ENCODE results near the gene MAL.

MAL gene

DNA sequence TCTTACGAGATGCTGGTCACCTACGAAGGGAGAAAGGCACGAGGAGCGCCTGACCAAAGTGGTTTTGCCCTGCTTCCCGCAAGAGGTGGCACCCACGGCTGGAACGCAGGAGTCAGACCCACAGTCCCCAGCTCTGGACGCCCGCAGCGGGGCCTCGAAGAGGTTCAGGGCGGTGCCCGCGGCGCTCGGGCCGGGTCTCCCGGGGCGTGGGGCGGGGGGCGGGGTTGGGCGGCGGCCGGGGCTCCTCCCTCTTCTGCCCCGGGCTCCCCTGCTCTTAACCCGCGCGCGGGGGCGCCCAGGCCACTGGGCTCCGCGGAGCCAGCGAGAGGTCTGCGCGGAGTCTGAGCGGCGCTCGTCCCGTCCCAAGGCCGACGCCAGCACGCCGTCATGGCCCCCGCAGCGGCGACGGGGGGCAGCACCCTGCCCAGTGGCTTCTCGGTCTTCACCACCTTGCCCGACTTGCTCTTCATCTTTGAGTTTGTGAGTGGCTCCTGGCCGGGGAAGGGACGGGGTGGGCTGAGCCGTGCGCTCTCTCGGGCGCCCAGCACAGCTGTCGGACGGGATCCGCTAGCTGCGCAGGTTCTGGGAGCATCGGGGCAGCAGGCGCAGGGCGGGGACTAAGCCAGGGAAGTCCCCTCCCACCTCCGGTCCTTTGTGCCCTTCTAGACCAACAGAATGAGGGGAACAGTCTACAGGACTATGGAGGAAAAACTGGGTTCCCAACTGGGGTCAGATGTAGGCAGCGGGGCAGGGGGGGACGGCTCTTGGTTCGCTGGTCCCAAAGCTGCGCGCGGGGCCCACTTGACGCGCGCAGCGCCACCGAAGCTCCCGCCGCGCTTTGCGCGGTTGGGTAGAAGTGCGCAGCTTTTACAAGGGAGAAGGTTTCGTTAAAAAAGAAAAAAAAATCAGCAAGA, at the start of gene MAL:
Gene MAL (plus strand): TSS at position 303 of the 914 bp plus-strand sequence. CDS start 85 bp downstream, at position 388.
- Mint-ChIP-seq H3K4me1 (ENCODE audit: low read depth) (peaks cover 63% of the 10 kb centered on the region), H3K27me3 (peaks cover 20% of the 10 kb centered on the region), H3K4me3 (peak within 1 kb of the TSS; percentile 93), H3K36me3 (ENCODE audit: low read depth) (no peaks in the 10 kb centered on the region), H3K27ac (peak within 1 kb of the TSS; percentile 82), H3K9me3 (no peaks in the 10 kb centered on the region)

DNA sequence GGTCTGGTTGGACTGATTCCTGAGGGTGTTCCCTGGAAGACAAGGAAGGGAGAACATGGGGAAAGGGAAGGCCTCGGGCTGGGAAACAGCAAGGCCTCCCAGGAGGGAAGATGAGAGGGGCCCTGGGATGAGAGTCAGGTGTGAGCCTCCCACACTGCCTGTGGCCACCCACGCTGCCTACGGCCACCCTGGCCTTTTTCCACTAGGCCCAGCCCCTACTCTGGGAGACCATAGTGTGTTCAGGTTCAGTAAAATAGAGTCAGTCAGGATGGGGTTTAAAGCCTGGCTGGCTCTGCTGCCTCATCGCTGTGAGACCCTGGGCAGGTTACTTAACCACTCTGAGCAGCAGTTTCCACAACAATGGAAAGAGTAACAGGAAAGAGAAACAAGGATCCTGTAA, 47.7 kb upstream of the MAL start:
- H3K9me3 Mint-ChIP-seq, result no peaks in the 10 kb centered on the region
- no peak overlapping the region for H3K27ac Mint-ChIP-seq
- H3K27me3 Mint-ChIP-seq, result peaks cover 7% of the 10 kb centered on the region
- H3K4me3 Mint-ChIP-seq, result no peak overlapping the region
- no peaks in the 10 kb centered on the region for H3K4me1 Mint-ChIP-seq (ENCODE audit: low read depth)
- H3K36me3 Mint-ChIP-seq (ENCODE audit: low read depth), result no peaks in the 10 kb centered on the region

DNA sequence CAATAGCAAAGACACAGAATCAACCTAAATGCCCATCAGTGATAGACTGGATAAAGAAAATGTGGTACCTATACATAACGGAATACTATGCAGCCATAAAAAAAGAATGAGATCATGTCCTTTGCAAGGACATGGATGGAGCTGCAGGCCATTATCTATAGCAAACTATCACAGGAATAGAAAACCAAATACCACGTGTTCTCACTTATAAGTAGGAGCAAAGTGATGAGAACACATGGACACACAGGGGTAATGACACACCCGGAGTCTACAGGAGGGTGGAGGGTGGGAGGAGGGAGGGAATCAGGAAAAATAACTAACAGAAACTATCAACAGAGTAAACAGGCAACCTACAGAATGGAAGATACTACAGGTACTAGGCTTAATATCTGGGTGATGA, 46.6 kb upstream of the MAL start:
- H3K9me3 Mint-ChIP-seq, result no peaks in the 10 kb centered on the region
- no peak overlapping the region for H3K4me3 Mint-ChIP-seq
- peaks cover 7% of the 10 kb centered on the region for H3K27me3 Mint-ChIP-seq
- H3K27ac Mint-ChIP-seq, result no peak overlapping the region
- no peaks in the 10 kb centered on the region for H3K36me3 Mint-ChIP-seq (ENCODE audit: low read depth)
- no peaks in the 10 kb centered on the region for H3K4me1 Mint-ChIP-seq (ENCODE audit: low read depth)

DNA sequence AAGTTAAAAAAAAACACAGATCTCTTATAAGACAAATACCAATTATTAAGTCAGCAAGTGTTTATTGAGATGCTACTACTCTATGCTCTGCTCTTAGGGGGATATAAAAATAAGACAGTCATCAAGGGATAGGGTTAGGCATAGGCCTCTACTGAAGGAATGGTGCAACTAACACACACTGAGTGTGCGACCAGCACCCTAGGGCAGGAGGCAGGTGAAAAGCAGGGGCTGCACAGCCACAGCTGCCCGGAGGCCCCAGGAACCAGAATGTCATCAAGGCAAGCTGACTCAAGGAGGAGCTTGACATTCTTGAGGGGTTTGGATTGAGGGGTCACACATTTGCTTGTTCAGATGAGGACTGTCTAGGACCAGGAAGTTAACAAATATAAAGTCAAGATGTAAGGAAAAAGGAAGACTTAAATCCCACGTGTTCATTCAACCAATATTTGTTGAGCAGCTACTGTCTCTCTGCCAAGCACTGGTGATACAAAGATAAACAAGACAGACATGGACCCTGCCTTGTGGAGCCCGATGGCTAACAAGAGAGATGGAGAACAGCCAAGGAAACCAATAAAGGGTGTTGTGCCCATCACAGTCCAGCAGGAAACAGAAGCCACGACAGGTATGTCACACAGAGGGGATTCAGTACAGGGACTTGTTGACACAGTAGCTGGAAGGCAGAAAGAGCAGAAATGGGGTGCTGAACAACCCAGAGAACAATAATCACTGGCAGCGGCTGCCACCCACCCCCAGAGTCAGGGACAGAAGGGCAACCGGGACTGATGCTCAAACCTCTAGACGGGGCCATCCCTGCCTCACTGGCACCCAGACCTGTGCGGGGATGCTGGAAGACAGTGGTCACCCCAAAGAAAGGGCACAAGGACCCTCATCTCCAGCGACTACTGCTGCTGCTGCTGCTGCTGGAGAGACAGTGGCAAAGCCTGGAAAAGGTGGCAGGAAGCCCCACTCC, 45.8 kb upstream of the MAL start:
- Mint-ChIP-seq H3K27me3 (peaks cover 13% of the 10 kb centered on the region), H3K9me3 (no peaks in the 10 kb centered on the region), H3K4me1 (ENCODE audit: low read depth) (no peaks in the 10 kb centered on the region), H3K27ac (no peak overlapping the region), H3K4me3 (no peak overlapping the region), H3K36me3 (ENCODE audit: low read depth) (no peaks in the 10 kb centered on the region)

DNA sequence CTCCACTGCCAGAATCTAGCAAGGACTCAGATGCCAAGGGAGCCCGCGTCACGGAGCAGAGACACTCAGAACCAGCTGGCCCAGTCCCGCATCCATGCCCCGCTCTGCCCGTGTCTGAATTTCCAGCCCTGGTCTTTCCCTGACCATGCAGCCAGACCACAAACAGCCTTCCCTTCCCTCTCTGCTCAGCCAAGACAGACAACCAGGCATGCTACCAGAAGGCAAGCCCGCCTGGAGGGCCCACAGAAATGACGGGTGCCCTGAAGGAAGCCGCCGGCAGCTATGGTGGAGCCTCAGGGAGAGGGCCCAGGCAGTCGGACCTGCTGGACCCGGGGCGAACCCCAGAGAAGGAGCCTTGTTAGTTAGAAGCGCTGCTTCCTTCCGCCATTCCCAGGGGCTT, 45.1 kb upstream of the MAL start:
- Mint-ChIP-seq H3K4me1 (ENCODE audit: low read depth) (no peaks in the 10 kb centered on the region), H3K27ac (no peak overlapping the region), H3K27me3 (peaks cover 17% of the 10 kb centered on the region), H3K36me3 (ENCODE audit: low read depth) (no peaks in the 10 kb centered on the region), H3K9me3 (no peaks in the 10 kb centered on the region), H3K4me3 (no peak overlapping the region)

DNA sequence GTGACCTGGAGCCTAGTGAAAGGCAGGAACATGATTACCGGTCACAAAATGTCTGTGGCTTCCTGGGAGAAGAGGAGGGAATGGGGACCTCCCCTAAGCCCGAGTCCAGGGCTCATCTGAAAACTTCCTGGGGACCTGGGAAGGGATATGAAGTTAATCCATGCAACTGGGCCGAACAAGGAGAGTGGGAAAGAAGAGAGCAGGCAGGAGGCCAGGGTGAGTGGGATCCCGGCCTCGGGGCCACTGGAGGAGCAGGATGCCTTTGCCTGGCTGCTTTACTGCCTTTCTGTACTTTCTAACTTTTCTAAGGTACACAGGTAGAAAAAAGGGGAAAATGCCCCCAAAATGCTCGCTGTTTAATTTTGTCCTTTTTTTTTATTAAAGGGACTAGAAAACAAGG, 43.4 kb upstream of the MAL start:
- no peak overlapping the region for H3K27ac Mint-ChIP-seq
- no peaks in the 10 kb centered on the region for H3K4me1 Mint-ChIP-seq (ENCODE audit: low read depth)
- no peaks in the 10 kb centered on the region for H3K9me3 Mint-ChIP-seq
- H3K4me3 Mint-ChIP-seq, result no peak overlapping the region
- peaks cover 21% of the 10 kb centered on the region for H3K27me3 Mint-ChIP-seq
- no peaks in the 10 kb centered on the region for H3K36me3 Mint-ChIP-seq (ENCODE audit: low read depth)

DNA sequence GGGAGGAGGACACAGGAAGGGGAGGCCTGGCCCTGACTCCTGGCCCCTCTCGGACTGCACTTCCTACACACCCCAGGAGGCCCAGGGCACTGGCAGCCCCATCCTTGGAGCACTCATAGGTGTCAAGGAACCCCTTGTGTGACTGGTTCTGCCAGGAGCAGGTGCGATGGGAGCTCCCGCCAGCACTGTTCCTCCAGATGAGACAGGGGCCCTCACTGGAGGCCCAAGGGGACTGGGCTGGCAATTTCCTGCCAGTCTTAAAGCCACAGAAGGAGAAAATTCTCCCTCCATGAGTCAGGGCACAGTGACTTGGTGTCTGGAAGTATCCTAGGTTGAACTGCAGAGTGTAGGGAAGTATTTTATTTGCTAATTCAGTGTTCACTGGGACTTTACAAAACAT, 42.8 kb upstream of the MAL start:
- Mint-ChIP-seq H3K4me1 (ENCODE audit: low read depth) (no peaks in the 10 kb centered on the region), H3K36me3 (ENCODE audit: low read depth) (no peaks in the 10 kb centered on the region), H3K9me3 (no peaks in the 10 kb centered on the region), H3K27me3 (peaks cover 19% of the 10 kb centered on the region), H3K4me3 (no peak overlapping the region), H3K27ac (no peak overlapping the region)

DNA sequence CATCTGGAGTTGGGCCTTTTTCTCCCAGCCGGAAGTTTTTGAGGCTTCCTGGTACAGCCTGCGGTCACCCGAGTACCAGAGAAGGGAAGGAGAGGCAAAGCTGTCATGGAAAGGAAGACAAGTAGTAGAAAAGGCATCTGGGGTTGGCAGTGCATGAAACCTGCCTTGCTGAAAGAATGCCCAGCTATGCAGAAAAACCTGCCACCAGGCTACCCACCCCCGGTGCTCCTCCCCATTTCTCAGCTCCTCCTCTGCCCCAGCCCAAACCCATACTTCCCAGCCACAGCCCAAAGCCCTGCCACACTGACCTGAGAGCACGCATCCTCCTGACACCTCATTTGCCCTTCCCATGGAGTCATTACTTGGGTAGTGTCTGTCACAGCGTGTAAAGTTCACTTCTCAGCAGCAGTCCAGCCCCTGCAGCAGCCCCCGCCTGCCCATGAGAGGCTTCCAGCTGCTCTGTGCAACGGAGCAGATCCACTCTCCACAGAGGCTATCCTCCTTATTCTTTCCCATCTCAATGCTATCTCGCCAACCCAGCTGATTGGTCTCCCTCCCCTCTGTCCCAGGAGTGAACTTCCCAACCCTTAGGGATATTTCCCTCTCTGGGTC, 40.4 kb upstream of the MAL start:
- Mint-ChIP-seq H3K27me3 (peaks cover 18% of the 10 kb centered on the region), H3K4me1 (ENCODE audit: low read depth) (no peaks in the 10 kb centered on the region), H3K27ac (no peak overlapping the region), H3K4me3 (no peak overlapping the region), H3K9me3 (no peaks in the 10 kb centered on the region), H3K36me3 (ENCODE audit: low read depth) (no peaks in the 10 kb centered on the region)

DNA sequence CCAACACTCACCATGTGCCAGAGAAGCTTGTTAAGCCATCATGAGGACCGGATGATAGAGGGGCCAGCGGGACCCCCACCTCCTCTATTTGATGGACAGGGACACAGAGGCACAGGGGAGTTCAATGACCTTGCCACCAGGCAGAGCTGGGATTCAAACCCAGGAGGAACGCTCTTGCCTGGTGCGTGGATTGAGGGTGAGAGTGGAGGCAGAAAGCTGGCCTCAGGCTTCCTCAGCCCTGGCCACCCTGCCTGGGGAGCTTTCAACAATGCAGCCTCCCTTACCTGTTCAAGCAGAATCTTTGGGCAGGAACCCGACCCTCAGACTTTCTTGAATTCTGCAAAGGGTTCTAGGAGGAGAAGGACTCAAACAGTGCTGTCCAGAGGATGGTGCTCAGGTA, 39.9 kb upstream of the MAL start:
- Mint-ChIP-seq H3K4me3 (no peak overlapping the region), H3K36me3 (ENCODE audit: low read depth) (no peaks in the 10 kb centered on the region), H3K4me1 (ENCODE audit: low read depth) (no peaks in the 10 kb centered on the region)

DNA sequence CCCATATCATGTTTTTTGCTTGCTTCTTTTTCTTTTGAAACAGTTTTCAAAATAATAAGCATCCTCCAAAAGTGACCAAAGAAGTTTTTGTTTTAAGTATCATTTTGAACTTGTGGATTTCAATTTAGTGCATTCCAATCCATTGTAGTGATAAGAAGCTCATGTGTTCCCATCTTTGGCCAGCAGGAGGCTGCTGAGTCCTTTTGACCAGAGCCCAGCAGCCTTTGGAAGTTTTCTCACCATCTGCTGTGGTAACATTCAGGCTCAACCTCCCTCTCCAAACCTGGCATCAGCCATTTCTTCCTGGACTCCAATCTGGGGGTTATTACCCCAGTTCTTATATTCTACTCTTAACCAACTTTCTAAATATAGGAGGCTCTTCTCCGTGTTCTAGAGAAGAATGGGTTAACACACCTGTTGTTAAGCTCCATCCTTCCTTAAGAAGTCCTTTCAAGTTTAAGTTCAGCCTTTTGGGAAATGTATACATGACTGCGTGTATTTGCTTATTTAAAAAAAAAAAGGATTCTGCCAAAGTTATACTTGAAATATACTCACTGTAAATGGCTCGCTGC, 39.0 kb upstream of the MAL start:
- Mint-ChIP-seq H3K27me3 (peaks cover 18% of the 10 kb centered on the region), H3K36me3 (ENCODE audit: low read depth) (no peaks in the 10 kb centered on the region), H3K4me3 (no peak overlapping the region), H3K4me1 (ENCODE audit: low read depth) (no peaks in the 10 kb centered on the region), H3K9me3 (no peaks in the 10 kb centered on the region), H3K27ac (no peak overlapping the region)

More for the DNA sequence above, 39.9 kb upstream of the MAL start:
- Mint-ChIP-seq H3K27me3 (peaks cover 18% of the 10 kb centered on the region), H3K9me3 (no peaks in the 10 kb centered on the region), H3K27ac (no peak overlapping the region)

DNA sequence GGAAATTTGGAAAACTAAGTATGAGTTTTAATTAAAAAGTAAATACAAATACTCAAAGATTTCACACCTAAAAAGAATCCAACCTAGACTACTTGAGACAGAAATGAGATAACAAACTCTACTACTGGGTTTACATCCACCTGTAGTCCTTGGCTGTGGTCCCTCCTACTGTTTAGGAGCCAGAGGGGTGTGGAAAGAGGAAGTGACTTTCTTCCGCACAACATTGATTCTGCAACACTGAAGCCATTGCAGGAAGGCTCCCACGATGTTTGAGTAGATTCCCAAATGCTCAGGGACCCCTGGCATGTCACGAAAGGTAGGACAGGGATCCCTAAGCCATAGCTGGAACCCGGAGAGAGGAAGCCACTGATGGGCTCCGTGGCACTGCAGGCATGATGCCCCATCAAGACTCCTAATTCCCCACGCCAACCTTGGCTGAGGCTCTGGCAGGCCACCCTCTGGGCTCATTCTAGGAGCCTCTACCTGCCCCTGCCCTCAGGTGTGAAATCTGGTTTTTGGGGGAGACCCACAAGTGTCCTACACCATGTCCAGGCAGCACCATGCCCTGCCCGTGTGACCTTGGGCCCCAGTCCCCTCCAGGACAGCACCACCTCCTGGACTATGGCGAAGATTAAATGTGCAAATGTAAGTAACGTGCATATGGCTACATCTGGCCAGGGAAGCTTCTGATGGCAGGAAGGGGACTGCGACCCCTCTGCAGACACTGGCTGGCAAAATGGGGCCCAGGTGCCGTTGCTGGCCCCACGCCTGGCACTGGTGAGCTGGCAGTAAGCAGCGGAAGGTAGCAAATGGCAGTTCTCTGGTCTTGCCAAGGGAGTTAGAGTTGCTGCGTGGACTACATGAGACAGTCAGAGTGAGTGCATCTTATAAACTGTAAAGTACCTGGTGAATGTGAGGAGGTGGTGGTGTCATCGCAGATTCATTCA, 38.2 kb upstream of the MAL start:
- Mint-ChIP-seq H3K36me3 (ENCODE audit: low read depth) (no peaks in the 10 kb centered on the region), H3K9me3 (no peaks in the 10 kb centered on the region), H3K27me3 (peaks cover 14% of the 10 kb centered on the region), H3K4me3 (no peak overlapping the region), H3K27ac (no peak overlapping the region), H3K4me1 (ENCODE audit: low read depth) (no peaks in the 10 kb centered on the region)

DNA sequence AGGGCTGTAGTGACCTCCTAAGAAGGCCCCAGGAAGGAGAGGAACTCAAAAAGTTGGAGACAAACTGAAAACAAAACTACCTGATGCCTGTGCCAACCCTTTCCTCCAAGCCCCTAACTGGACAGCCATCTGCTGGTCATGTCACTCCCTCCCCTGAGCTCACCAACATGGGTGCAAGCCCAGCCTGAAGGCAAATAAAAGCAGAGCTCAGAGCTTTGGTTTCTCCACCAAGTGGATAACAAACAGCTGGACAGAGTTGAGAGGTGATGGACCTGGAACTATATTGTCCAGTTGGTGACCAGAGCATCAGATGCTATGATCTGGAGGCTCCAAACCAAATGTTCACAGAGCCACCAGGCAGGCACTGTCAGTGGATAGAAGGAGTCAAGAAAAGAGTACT, 34.6 kb upstream of the MAL start:
- Mint-ChIP-seq H3K4me1 (ENCODE audit: low read depth) (no peaks in the 10 kb centered on the region), H3K27me3 (peaks cover 3% of the 10 kb centered on the region), H3K9me3 (no peaks in the 10 kb centered on the region), H3K36me3 (ENCODE audit: low read depth) (no peaks in the 10 kb centered on the region), H3K4me3 (no peak overlapping the region), H3K27ac (no peak overlapping the region)

DNA sequence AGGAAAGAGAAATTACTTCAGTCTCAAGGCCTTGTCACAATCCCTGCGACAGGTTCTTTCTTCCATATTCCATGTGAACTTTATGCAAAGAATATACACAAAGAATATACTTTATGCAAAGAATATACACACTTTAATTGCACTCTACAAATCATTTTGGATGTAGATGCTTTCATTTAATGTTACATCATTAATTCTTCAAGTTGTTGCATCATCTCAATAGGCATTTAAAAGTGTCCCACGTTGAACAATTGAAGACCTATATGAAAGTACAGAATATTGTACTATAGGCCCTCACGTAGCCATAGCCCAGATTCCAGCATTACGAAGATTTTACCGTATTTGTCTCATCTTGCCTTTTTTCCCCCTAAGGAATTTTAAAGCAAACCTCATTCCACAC, 33.1 kb upstream of the MAL start:
- Mint-ChIP-seq H3K27me3 (peaks cover 6% of the 10 kb centered on the region), H3K4me1 (ENCODE audit: low read depth) (no peaks in the 10 kb centered on the region), H3K9me3 (no peaks in the 10 kb centered on the region), H3K4me3 (no peak overlapping the region), H3K36me3 (ENCODE audit: low read depth) (no peaks in the 10 kb centered on the region), H3K27ac (no peak overlapping the region)

Measured in stimulated activated naive CD8-positive, alpha-beta T cell treated with anti-CD3 and anti-CD28 coated beads, Interleukin-15, Interleukin-2, amounts not matched to agents 100 ng/mL and 50 ng/mL, for 24 hours (primary cell).